ENCODE data around the gene KEAP1. TPM values are rescaled to one million over a fixed set of nuclear protein-coding genes. Genes with fewer than 3 reads are reported as not detected.
"Not testable (repeated sequence)": the region's sequence is repeated elsewhere in the genome, so short reads cannot be mapped to it uniquely, and the experiment has no call there.

The KEAP1 gene
- total and polyA plus RNA-seq, 2 donors, result 30.4 to 80.1 TPM

- no peak overlapping the region for H3K4me3 ChIP-seq (ENCODE audit: low read depth, low read length)
- DNase-seq (ENCODE audit: extremely low spot score), result no peak
- WGBS, result 83% methylated on average over 20 of the region's 20 CpGs
- H3K4me1 ChIP-seq (ENCODE audit: insufficient read depth), result no peaks in the 10 kb centered on the region
- no peak overlapping the region for H3K27ac ChIP-seq (ENCODE audit: low read depth)
- no peaks in the 10 kb centered on the region for H3K36me3 ChIP-seq (ENCODE audit: insufficient read depth)
Observed at GRCh38 chr19:10538204-10538983, 35.2 kb upstream of the KEAP1 start.

GRCh38 chr19:10537668-10538067 is 34.5 kb upstream of the KEAP1 start:
- no peak overlapping the region for H3K4me3 ChIP-seq (ENCODE audit: low read depth, low read length)
- DNase-seq (ENCODE audit: extremely low spot score), result no peak
- no peak overlapping the region for H3K27ac ChIP-seq (ENCODE audit: low read depth)
- no peaks in the 10 kb centered on the region for H3K4me1 ChIP-seq (ENCODE audit: insufficient read depth)
- WGBS, result 70% methylated on average over 11 of the region's 11 CpGs
- H3K36me3 ChIP-seq (ENCODE audit: insufficient read depth), result no peaks in the 10 kb centered on the region

GRCh38 chr19:10535613-10536012 is 32.5 kb upstream of the KEAP1 start:
- Histone ChIP-seq H3K36me3 (ENCODE audit: insufficient read depth) (no peaks in the 10 kb centered on the region), H3K27ac (ENCODE audit: low read depth) (no peak overlapping the region), H3K4me1 (ENCODE audit: insufficient read depth) (no peaks in the 10 kb centered on the region), H3K4me3 (ENCODE audit: low read depth, low read length) (no peak overlapping the region)
- no peak for DNase-seq (ENCODE audit: extremely low spot score)
- WGBS, result 65% methylated on average over 6 of the region's 6 CpGs

GRCh38 chr19:10533646-10534386 is 30.7 kb upstream of the KEAP1 start:
- Histone ChIP-seq H3K36me3 (ENCODE audit: insufficient read depth) (no peaks in the 10 kb centered on the region), H3K27ac (ENCODE audit: low read depth) (no peak overlapping the region), H3K4me1 (ENCODE audit: insufficient read depth) (no peaks in the 10 kb centered on the region), H3K4me3 (ENCODE audit: low read depth, low read length) (no peak overlapping the region)
- peak; percentile 39 for DNase-seq (ENCODE audit: extremely low spot score)
- 60% methylated on average over 10 of the region's 10 CpGs for WGBS

- Histone ChIP-seq H3K4me1 (ENCODE audit: insufficient read depth) (no peaks in the 10 kb centered on the region), H3K27ac (ENCODE audit: low read depth) (no peak overlapping the region), H3K36me3 (ENCODE audit: insufficient read depth) (no peaks in the 10 kb centered on the region), H3K4me3 (ENCODE audit: low read depth, low read length) (no peak overlapping the region)
- 89% methylated on average over 1 of the region's 1 CpG for WGBS
- no peak for DNase-seq (ENCODE audit: extremely low spot score)
Observed at GRCh38 chr19:10532457-10532856, 29.3 kb upstream of the KEAP1 start.

GRCh38 chr19:10526887-10527286 is 23.7 kb upstream of the KEAP1 start:
- not testable (repeated sequence) for H3K4me3 ChIP-seq (ENCODE audit: low read depth, low read length); H3K4me1 ChIP-seq (ENCODE audit: insufficient read depth); H3K27ac ChIP-seq (ENCODE audit: low read depth); H3K36me3 ChIP-seq (ENCODE audit: insufficient read depth); DNase-seq (ENCODE audit: extremely low spot score)
- 87% methylated on average over 8 of the region's 8 CpGs for WGBS

- Histone ChIP-seq H3K27ac (ENCODE audit: low read depth) (no peak overlapping the region), H3K36me3 (ENCODE audit: insufficient read depth) (no peaks in the 10 kb centered on the region), H3K4me1 (ENCODE audit: insufficient read depth) (no peaks in the 10 kb centered on the region), H3K4me3 (ENCODE audit: low read depth, low read length) (no peak overlapping the region)
- 94% methylated on average over 7 of the region's 7 CpGs for WGBS
- DNase-seq (ENCODE audit: extremely low spot score), result no peak
Observed at GRCh38 chr19:10525636-10526035, 22.5 kb upstream of the KEAP1 start.

- Histone ChIP-seq H3K4me1 (ENCODE audit: insufficient read depth) (no peaks in the 10 kb centered on the region), H3K4me3 (ENCODE audit: low read depth, low read length) (no peak overlapping the region), H3K36me3 (ENCODE audit: insufficient read depth) (no peaks in the 10 kb centered on the region), H3K27ac (ENCODE audit: low read depth) (no peak overlapping the region)
- 73% methylated on average over 3 of the region's 3 CpGs for WGBS
- DNase-seq (ENCODE audit: extremely low spot score), result no peak
Observed at GRCh38 chr19:10523135-10523636, 20.0 kb upstream of the KEAP1 start.

- no peaks in the 10 kb centered on the region for H3K36me3 ChIP-seq (ENCODE audit: insufficient read depth)
- 69% methylated on average over 13 of the region's 13 CpGs for WGBS
- no peak overlapping the region for H3K27ac ChIP-seq (ENCODE audit: low read depth)
- H3K4me3 ChIP-seq (ENCODE audit: low read depth, low read length), result no peak overlapping the region
- no peak for DNase-seq (ENCODE audit: extremely low spot score)
- peaks cover 2% of the 10 kb centered on the region for H3K4me1 ChIP-seq (ENCODE audit: insufficient read depth)
Observed at GRCh38 chr19:10521461-10522171, 18.5 kb upstream of the KEAP1 start.

- DNase-seq (ENCODE audit: extremely low spot score), result no peak
- H3K36me3 ChIP-seq (ENCODE audit: insufficient read depth), result no peaks in the 10 kb centered on the region
- H3K4me3 ChIP-seq (ENCODE audit: low read depth, low read length), result no peak overlapping the region
- WGBS, result 83% methylated on average over 15 of the region's 15 CpGs
- no peak overlapping the region for H3K27ac ChIP-seq (ENCODE audit: low read depth)
- H3K4me1 ChIP-seq (ENCODE audit: insufficient read depth), result peaks cover 2% of the 10 kb centered on the region
Observed at GRCh38 chr19:10520652-10521318, 17.6 kb upstream of the KEAP1 start.

GRCh38 chr19:10519421-10519820 is 16.3 kb upstream of the KEAP1 start:
- WGBS, result 77% methylated on average over 7 of the region's 7 CpGs
- DNase-seq (ENCODE audit: extremely low spot score), result no peak
- H3K27ac ChIP-seq (ENCODE audit: low read depth), result no peak overlapping the region
- H3K36me3 ChIP-seq (ENCODE audit: insufficient read depth), result no peaks in the 10 kb centered on the region
- H3K4me3 ChIP-seq (ENCODE audit: low read depth, low read length), result no peak overlapping the region
- peaks cover 2% of the 10 kb centered on the region for H3K4me1 ChIP-seq (ENCODE audit: insufficient read depth)

- H3K36me3 ChIP-seq (ENCODE audit: insufficient read depth), result no peaks in the 10 kb centered on the region
- H3K4me1 ChIP-seq (ENCODE audit: insufficient read depth), result peaks cover 2% of the 10 kb centered on the region
- no peak for DNase-seq (ENCODE audit: extremely low spot score)
- no peak overlapping the region for H3K27ac ChIP-seq (ENCODE audit: low read depth)
- whole genome bisulfite sequencing, result 17% methylated on average over 33 of the region's 33 CpGs
- no peak overlapping the region for H3K4me3 ChIP-seq (ENCODE audit: low read depth, low read length)
Observed at GRCh38 chr19:10518444-10519361, 15.5 kb upstream of the KEAP1 start.

Data from urinary bladder (tissue), 4 donors.